Measurements from ENCODE around the gene BARD1. TPM values are rescaled to one million over a fixed set of nuclear protein-coding genes. Genes with fewer than 3 reads are reported as not detected.

BARD1 gene
- total and polyA plus RNA-seq, 2 of the 8 experiments (the other 6 are each of a cell fraction or from before 2014, with no cell fraction given), result 11.1 to 29.8 TPM

DNA sequence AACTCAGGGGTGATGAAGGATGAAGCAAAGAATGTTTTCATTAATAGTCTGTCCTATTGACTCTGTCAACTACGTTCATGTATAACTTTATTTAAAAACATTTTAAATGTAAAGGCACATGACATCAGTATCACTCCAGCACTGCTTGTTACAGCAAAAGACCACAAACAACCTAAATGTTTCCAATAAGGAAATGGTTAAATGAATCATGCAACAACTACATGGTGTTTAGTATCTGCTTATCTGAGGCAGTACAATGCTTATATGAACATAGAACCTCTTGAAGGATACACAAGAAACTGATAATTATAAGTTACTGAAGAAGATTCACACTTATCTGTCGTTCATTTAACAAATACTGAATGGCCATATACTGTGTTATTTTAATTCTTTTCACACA is 8.4 kb downstream of the BARD1 start:
- H3K23ac ChIP-seq (ENCODE audit: insufficient read length), result no peak overlapping the region
- ChIA-PET POLR2A (ENCODE audit: partially characterized antibody) (interaction anchor here (1.2 kb wide), 1 partner anchor 7 kb away, joined by 3 read pairs; no protein-coding TSS in a partner anchor), CTCF (ENCODE audit: partially characterized antibody) (no interaction called here)
- no peak overlapping the region for H2BK12ac ChIP-seq (ENCODE audit: low read depth, low read length)
- peaks cover 5% of the 10 kb centered on the region in 2 experiments for H4K20me1 ChIP-seq (replicated peaks in 1 of 2; ENCODE audit: control insufficient read depth in 1 of 2, insufficient read depth in 2 of 2, low read length in 2 of 2)
- H2BK5ac ChIP-seq (ENCODE audit: low read depth, low read length), result no peak overlapping the region
- no peak overlapping the region for H3K4ac ChIP-seq (replicated peaks; ENCODE audit: insufficient read length, low read depth, low read length)
- H4K5ac ChIP-seq (ENCODE audit: insufficient read length, low read depth, low read length), result no peak overlapping the region
- peaks cover 14 to 93% of the 10 kb centered on the region in 2 experiments for H3K79me2 ChIP-seq (ENCODE audit: control insufficient read depth in 1 of 2, insufficient read depth in 2 of 2, low read length in 2 of 2)
- FAIRE-seq (no peak), DNase-seq (ENCODE audit: low read depth in 1 of 2, low spot score in 2 of 2) (no peak)
- no peak overlapping the region for H3K4me2 ChIP-seq (ENCODE audit: insufficient read depth in 1 of 2, low read depth in 2 of 2, low read length in 2 of 2)
- no peak overlapping the region for H2BK120ac ChIP-seq (replicated peaks; ENCODE audit: low read depth, low read length)
- H3K18ac ChIP-seq (ENCODE audit: extremely low read depth, low read length), result no peak overlapping the region
- no peak overlapping the region for H3K56ac ChIP-seq (replicated peaks; ENCODE audit: insufficient read length, low read depth, low read length)
- no peak overlapping the region for H2BK20ac ChIP-seq (ENCODE audit: low read length)
- peak overlapping the region in 1 of 4 experiments; percentile 8; a peak in 1 of 7 replicates for H3K9ac ChIP-seq (replicated peaks in 1 of 4; ENCODE audit: extremely low read depth in 1 of 4, low read depth in 3 of 4, low read length in 3 of 4)
- no peaks in the 10 kb centered on the region for H3K9me3 ChIP-seq (ENCODE audit: insufficient read depth in 2 of 2, low read depth in 1 of 2, low read length in 1 of 2)
- H3K27me3 ChIP-seq (replicated peaks in 1 of 4; ENCODE audit: control insufficient read depth in 3 of 4, extremely low read depth in 1 of 4, insufficient read depth in 3 of 4, low read length in 3 of 4), result no peaks in the 10 kb centered on the region
- no peak overlapping the region for H4K91ac ChIP-seq (replicated peaks; ENCODE audit: insufficient read length, low read length)
- H3K79me1 ChIP-seq (ENCODE audit: low read depth, low read length), result no peaks in the 10 kb centered on the region; the same call in none of the 2 replicates
- H2AFZ ChIP-seq (ENCODE audit: low read length), result no peak overlapping the region
- H3K27ac ChIP-seq (ENCODE audit: low read depth, low read length), result no peak overlapping the region
- H2BK15ac ChIP-seq (ENCODE audit: low read length), result no peak overlapping the region
- H3K4me3 ChIP-seq (ENCODE audit: extremely low read depth in 1 of 4, insufficient read depth in 2 of 4, low read depth in 3 of 4, low read length in 4 of 4), result no peak overlapping the region
- H3K36me3 ChIP-seq (ENCODE audit: control insufficient read depth in 2 of 4, insufficient read depth in 4 of 4, low read length in 3 of 4), result peaks cover 0 to 6% (median 0%) of the 10 kb centered on the region in 4 experiments; a peak in 2 of 8 replicates
- H3K23me2 ChIP-seq (ENCODE audit: low read depth, low read length), result no peaks in the 10 kb centered on the region
- no peak overlapping the region for H4K8ac ChIP-seq (ENCODE audit: extremely low read depth, insufficient read depth, low read length)
- H3K14ac ChIP-seq (ENCODE audit: insufficient read length), result no peak overlapping the region
- H2AK5ac ChIP-seq (ENCODE audit: low read depth, low read length), result no peak overlapping the region
- peaks cover 0 to 8% (median 5%) of the 10 kb centered on the region in 4 experiments; a peak in 3 of 7 replicates for H3K4me1 ChIP-seq (replicated peaks in 1 of 4; ENCODE audit: control insufficient read depth in 3 of 4, insufficient read depth in 4 of 4, low read length in 3 of 4)
- 95% methylated on average over 2 of the region's 2 CpGs; no CpG with 5 or more reads in 1 of the 2 experiments for WGBS, 2 experiments (ENCODE audit: extremely low coverage in 1 of 2, insufficient coverage in 1 of 2, insufficient read length in 1 of 2, insufficient replicate concordance in 2 of 2, low coverage in 1 of 2, low lambda C conversion rate in 2 of 2, missing lambda C conversion rate in 1 of 2)
- no peak for TF ChIP-seq RAD21 (IDR thresholded peaks at IDR 0.05 in 1 of 2, conservative IDR thresholded peaks at IDR 0.05 in 1 of 2; ENCODE audit: low read depth in 2 of 2, low read length in 2 of 2)
- TF ChIP-seq SIN3A (conservative IDR thresholded peaks at IDR 0.05 in 1 of 2, IDR thresholded peaks at IDR 0.05 in 1 of 2; ENCODE audit: low read depth in 1 of 2, low read length in 2 of 2), result no peak
- no peak for TF ChIP-seq NRF1 (IDR thresholded peaks at IDR 0.05; ENCODE audit: low read depth, low read length)
